HG02678 (cell line): ENCODE results near the gene CLIC4.
"Not testable (repeated sequence)": the region's sequence is repeated elsewhere in the genome, so short reads cannot be mapped to it uniquely, and the experiment has no call there.

Source experiments
- ATAC-seq: cut with Tn5 transposase; IDR thresholded peaks from one replicate; pipeline ENCODE4 v1.9.1; 2021; ENCODE audit warnings: mild to moderate bottlenecking, moderate library complexity; ENCODE audit not compliant: unreplicated experiment

Gene CLIC4

DNA sequence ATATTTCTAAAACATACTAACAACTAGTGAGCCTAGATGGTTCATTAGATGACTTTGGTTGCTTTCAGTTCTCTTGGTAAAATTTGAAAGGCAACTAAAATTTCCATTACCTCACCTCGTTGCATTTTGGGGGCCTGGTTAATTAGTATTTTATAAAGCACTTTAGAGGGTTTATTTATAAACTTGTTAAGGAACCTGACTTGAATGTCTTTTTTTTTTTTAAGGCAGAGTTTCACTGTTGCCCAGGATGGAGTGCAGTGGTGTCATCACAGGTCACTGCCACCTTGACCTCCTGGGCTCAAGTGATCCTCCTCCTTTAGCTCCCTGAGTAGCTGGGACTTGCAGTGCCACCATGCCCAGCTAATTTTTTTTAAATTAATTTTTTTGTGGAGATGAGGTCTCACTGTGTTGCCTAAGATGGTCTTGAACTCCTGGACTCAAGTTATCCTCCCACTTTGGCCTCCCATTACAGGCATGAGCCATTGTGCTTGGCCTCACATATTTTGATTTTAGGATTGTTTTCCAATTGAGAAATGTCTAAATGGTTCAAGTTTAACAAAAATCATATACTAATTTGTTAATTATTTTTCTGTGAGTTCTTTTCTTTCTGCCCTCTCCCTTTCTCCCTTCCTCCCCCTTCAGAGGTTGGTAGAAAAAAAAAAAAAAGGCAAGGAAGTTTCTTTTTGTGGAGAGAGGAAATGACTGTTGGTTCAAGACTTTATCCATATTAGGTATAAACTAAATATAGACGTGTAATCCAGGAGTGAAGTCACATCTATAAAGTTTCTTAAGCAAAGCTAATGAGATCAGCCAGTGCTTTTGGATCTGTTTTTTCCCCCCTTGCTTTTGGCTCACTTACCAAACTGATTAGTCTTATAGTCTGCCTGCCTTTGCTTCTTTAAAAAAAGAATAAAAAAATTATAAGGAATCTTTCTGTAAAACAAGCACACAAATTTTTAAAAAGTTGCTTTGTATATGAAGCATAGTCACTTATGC lies 24.7 kb downstream of the CLIC4 start:
- no peak for ATAC-seq

GRCh38 chr1:24770881-24771280 lies 25.6 kb downstream of the CLIC4 start:
- ATAC-seq = no peak

- no peak for ATAC-seq
Measured at GRCh38 chr1:24771574-24771973, 26.3 kb downstream of the CLIC4 start.

DNA sequence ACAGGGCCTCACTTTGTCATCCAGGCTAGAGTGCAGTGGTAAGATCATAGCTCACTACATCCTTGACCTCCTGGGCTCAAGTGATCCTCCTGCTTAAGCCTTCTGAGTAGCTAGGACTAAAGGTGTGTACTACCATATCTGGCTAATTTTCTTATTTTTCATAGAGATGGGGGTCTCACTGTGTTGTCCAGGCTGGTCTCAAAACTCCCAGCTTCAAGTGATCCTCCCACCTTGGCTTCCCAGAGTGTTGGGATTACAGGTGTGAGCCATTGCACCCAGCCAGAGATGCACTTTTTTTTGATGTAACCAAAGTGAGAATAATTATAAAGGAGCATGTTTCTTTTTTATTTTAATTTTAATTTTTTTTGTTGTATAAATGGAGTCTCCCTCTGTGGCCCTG lies 28.4 kb downstream of the CLIC4 start:
- ATAC-seq = no peak

- no peak for ATAC-seq
Measured at GRCh38 chr1:24775348-24775747, 30.1 kb downstream of the CLIC4 start.

- ATAC-seq = no peak
Measured at GRCh38 chr1:24775916-24776315, 30.7 kb downstream of the CLIC4 start.

- ATAC-seq = no peak
Measured at GRCh38 chr1:24776821-24777220, 31.6 kb downstream of the CLIC4 start.

DNA sequence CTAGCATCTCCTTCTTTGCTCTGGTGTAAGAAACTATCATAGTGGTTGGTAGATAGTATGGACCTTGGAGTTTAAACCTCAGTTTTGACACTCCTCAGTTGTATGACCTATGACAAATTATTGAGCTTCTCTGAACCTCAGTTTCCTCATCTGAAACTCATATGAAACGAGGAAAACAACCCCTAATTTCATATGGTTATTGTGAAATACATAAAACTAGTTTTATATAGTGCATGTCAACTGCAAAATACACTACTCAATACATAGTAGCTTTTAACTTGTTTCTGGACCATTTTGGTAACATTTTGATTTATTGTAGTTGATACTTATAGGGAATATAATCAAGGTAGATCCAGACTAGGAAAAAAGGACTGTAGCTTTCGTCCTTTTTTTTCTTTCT lies 32.9 kb downstream of the CLIC4 start:
- no peak for ATAC-seq

- ATAC-seq = not testable (repeated sequence)
Measured at GRCh38 chr1:24779199-24779598, 34.0 kb downstream of the CLIC4 start.

DNA sequence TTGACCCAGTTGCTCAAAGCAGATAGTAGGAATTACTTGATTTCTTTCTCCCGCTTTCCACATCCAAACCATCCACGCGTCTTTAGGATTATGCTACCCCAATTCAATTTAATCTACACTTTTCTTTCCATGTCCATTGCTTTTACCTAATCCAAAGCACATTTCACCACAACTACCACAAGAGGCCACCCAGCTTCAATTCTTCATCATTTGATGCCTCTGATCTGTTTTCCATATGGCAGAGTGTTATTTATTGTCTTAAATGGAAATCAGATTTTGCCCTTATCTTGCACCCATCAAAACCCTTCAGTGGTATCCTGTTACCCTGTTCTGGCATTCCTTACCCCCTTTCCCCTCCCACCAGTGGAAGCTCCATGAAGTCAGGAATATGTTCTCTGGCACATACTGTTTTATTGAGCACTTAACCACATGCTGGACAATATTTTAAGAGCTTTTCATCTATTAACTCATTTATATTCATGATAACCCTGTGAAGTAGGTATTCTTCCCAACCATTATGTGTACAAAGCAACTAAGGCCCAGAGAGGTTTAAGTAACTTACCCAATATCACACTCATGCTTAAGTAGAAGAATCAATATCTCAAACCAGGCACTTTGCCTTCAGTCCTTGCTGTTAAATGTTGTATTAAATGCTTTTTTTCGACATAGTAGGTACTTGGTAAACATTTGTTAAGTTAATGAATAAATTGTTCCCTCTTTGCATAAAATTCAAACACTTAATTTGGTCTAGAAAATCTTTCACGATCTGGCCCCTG lies 34.6 kb downstream of the CLIC4 start:
- no peak for ATAC-seq

DNA sequence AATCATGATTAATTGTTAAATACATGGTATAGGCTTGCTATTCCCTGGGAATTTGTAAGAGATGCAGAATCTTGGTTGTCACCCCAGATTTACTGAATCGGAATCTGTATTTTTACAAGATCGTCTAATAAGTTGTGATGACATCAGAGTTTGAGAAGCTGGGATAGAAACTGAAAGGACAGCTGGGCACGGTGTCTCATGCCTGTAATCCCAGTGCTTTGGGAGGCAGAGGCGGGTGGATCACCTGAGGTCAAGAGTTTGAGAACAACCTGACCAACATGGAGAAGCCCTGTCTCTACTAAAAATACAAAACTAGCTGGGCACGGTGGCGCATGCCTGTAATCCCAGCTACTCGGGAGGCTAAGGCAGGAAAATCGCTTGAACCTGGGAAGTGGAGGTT lies 35.4 kb downstream of the CLIC4 start:
- not testable (repeated sequence) for ATAC-seq

DNA sequence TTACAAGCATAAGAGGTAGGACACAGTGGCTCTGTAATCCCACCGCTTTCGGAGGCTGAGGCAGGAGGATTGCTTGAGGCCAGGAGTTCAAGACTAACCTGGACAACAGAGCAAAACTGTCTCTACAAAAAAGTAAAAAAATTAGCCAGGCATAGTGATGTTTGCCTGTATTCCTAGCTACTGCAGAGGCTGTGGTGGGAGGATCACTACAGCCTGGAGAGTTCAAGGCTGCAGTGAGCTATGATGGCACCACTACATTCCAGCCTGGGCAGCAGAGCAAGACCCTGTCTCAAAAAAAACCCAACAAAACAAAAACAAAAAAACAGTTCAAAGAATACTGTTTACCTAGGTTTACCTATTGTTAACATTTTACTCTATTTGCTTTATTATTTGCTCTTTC lies 37.4 kb downstream of the CLIC4 start:
- no peak for ATAC-seq

GRCh38 chr1:24783713-24784112 lies 38.5 kb downstream of the CLIC4 start:
- no peak for ATAC-seq

DNA sequence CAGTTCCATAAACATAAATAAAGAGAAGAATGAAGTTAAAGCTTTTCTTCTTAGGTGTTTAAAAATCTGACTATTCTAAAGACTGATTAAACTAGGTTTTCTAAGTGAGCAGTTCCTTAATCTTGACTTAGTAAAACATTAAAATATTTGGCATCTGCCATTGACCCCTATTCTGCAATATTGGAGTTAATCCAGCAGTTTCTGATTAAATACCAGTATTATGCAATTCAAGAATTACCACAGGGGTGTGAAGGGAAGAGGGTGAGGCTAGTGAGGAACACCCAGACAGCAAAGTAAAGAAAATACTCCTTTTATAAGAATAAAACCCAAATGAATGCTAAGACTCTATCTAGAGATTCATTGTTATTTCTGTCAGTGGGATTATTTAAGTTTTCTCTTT lies 40.9 kb downstream of the CLIC4 start:
- no peak for ATAC-seq

DNA sequence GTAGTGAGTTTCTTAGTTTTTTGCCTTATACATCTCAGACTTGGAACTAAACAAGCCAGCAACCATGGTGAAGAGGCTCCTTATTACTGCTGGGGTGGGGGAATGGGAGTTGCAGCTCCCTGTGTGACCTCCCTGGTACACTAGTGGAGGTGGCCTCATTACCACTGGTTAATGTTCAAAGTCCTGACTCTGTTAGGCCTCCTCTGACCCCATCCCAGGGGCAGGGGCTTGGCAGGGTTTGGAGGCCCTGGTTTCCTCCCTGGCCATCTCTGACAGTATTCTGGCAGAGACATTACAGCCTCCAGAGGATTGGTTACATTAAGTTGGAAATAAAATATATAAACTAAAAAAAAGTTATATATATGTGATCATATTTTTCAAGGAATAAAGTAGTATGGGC lies 45.2 kb downstream of the CLIC4 start:
- no peak for ATAC-seq

GRCh38 chr1:24793447-24794129 lies 48.3 kb downstream of the CLIC4 start:
- ATAC-seq = no peak

- ATAC-seq = not testable (repeated sequence)
Measured at GRCh38 chr1:24794130-24794502, 48.9 kb downstream of the CLIC4 start.

DNA sequence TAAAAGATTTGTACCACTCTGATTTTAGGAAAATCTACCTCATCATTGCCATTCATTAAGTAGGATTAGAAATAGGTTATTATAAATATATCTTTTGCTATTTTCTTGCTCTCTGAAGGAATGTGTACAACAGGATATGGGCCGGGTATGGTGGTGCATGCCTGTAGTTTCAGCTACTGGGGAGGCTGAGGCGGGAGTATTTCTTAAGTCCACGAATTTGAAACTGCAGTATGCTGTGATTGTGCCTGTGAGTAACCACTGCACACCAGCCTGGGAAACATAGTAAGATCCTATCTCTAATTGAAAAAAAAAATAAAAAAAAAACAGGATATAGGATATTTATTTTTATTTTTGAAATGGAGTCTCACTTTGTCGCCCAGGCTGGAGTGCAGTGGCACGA lies 50.0 kb downstream of the CLIC4 start:
- no peak for ATAC-seq

DNA sequence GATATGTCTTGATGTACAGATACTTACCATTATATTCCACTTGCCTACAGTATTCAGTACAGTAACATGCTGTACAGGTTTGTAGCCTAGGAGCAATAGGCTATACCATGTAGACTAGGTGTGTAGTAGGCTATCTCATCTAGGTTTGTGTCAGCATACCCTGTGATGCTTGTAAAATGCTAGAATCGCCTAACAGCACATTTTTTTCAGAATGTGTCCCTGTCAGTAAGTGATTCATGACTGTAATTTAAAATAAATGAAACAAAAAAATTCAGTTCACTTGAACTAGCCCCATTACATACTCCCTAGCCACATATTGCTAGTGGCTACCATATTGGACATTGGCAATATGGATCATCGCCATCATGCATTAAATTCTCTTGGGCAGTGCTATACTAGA lies 51.3 kb downstream of the CLIC4 start:
- no peak for ATAC-seq

DNA sequence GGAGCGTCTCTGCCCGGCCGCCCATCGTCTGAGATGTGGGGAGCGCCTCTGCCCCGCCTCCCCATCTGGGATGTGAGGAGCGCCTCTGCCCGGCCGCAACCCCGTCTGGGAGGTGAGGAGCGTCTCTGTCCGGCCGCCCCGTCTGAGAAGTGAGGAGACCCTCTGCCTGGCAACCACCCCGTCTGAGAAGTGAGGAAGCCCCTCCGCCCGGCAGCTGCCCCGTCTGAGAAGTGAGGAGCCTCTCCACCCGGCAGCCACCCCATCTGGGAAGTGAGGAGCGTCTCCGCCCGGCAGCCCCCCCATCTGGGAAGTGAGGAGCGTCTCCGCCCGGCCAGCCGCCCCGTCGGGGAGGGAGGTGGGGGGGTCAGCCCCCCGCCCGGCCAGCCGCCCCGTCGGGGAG lies 54.0 kb downstream of the CLIC4 start:
- ATAC-seq = not testable (repeated sequence)

GRCh38 chr1:24801176-24801575 lies 55.9 kb downstream of the CLIC4 start:
- no peak for ATAC-seq
